ENCODE data around the gene TUBE1.
"Not testable (repeated sequence)": the region's sequence is repeated elsewhere in the genome, so short reads cannot be mapped to it uniquely, and the experiment has no call there.

- TF ChIP-seq, protein P1, sequence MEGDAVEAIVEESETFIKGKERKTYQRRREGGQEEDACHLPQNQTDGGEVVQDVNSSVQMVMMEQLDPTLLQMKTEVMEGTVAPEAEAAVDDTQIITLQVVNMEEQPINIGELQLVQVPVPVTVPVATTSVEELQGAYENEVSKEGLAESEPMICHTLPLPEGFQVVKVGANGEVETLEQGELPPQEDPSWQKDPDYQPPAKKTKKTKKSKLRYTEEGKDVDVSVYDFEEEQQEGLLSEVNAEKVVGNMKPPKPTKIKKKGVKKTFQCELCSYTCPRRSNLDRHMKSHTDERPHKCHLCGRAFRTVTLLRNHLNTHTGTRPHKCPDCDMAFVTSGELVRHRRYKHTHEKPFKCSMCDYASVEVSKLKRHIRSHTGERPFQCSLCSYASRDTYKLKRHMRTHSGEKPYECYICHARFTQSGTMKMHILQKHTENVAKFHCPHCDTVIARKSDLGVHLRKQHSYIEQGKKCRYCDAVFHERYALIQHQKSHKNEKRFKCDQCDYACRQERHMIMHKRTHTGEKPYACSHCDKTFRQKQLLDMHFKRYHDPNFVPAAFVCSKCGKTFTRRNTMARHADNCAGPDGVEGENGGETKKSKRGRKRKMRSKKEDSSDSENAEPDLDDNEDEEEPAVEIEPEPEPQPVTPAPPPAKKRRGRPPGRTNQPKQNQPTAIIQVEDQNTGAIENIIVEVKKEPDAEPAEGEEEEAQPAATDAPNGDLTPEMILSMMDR (IDR thresholded peaks at IDR 0.05): not testable (repeated sequence)
- not testable (repeated sequence) for TF ChIP-seq EZH2 (IDR thresholded peaks at IDR 0.05)
Measured at GRCh38 chr6:112051251-112051740, 36.0 kb downstream of the TUBE1 start.
